GM18858 (cell line): ENCODE data around the gene OR10H1.
"Not testable (repeated sequence)": the region's sequence is repeated elsewhere in the genome, so short reads cannot be mapped to it uniquely, and the experiment has no call there.

Source experiments
- ATAC-seq: cut with Tn5 transposase; IDR thresholded peaks from one replicate; pipeline ENCODE4 v1.9.1; 2021; ENCODE audit not compliant: unreplicated experiment

The OR10H1 gene

GRCh38 chr19:15776264-15776663, 39.2 kb downstream of the OR10H1 start:
- no peak for ATAC-seq

DNA sequence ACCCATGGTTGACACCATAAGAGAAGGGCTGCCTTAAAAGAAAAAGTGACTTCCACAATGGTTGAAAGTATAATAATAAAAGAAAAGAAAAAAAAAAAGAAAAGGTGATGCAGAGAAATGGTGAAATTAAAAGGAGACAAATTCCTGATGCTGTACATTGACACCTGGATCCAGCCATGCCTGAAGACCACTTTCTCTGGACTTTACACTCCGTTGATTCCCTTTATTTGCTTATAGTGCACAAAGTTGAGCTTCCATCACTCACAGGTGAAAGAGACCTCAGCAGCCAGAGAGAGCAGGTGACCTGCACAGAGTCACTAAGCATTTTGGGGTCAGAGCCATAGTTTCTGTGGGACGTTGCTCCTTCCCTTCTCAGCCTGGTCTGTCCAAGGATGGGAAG, 40.2 kb downstream of the OR10H1 start:
- ATAC-seq, result no peak

GRCh38 chr19:15774159-15774558, 41.3 kb downstream of the OR10H1 start:
- not testable (repeated sequence) for ATAC-seq

- no peak for ATAC-seq
These were observed 45.9 kb downstream of the OR10H1 start for GRCh38 chr19:15769586-15769985.

GRCh38 chr19:15759962-15760565, 55.4 kb downstream of the OR10H1 start:
- no peak for ATAC-seq

DNA sequence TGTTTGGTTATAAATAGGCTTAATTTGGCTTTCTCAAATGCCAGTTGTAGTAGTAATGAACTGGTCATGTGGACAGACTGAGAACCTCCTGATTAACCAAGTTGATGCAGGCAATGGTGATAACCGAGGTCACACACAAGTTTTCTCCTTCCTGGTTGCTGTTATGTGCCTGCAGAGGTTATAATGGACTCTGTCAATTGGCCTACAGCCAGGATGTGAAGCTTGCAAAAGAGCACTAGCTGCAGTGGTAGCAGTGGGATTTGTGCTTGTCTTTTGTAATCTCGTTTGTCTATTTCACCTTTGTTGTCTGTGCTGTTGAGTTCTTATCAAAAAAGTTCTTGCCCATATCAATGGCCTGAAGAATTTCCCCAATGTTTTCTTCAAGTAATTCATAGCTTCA, 57.1 kb downstream of the OR10H1 start:
- ATAC-seq, result no peak
